RWPE1 (cell line): ENCODE results near the gene TIMM17B.
"Not testable (repeated sequence)": the region's sequence is repeated elsewhere in the genome, so short reads cannot be mapped to it uniquely, and the experiment has no call there.

Source experiments
- CTCF ChIA-PET: fragments of 350-600 bp; sonication (Branson Sonifier 250); formaldehyde crosslinking; extraction: SDS; loops from one replicate; lab custom pipeline; 2021; lab: Yijun Ruan, JAX
- POLR2A ChIA-PET: fragments of 400-600 bp; formaldehyde crosslinking; extraction: SDS; loops from one replicate; lab custom pipeline; 2020; ENCODE audit warnings: antibody characterized with exemption; ENCODE audit not compliant: low non-redundant PET; lab: Yijun Ruan, JAX
- DNase-seq: peaks from one replicate; pipeline ENCODE4 v3.0.0; 2012; ENCODE audit warnings: low spot score
- H3K27ac ChIP-seq: fragments of 450-650 bp; 2 replicates; pipeline ENCODE4 v1.5.1; 2017
- TF ChIP-seq, protein P1 (sequence below): fragments of 450-650 bp; conservative IDR thresholded peaks from 2 replicates; pipeline ENCODE4 v1.5.1; 2017; ENCODE audit warnings: low read depth, mild to moderate bottlenecking

Gene TIMM17B

DNA sequence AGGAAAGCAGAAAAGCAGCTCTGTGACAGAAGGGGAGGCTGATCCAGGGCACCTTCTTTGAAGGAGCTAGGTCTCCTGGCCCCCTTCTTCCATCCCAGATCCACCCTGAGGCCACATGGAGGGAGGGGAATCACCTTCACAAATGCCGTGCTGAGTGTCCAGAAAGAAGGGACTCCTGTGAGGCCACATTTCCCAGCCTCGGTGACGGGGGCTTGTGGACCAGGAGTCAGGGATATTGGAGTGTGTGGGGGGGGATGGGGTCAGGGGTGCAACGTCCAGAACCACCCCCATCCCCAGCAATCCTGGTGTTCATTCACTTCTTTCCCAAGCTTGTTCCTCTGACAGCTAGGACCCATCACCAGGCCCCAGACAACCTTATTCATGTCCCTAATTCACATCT is 4.7 kb downstream of the TIMM17B start:
- H3K27ac ChIP-seq = peak overlapping the region; percentile 81; the same call in 1 of the 2 replicates
- ChIA-PET CTCF (no interaction called here), POLR2A (no interaction called here)
- DNase-seq = no peak
- TF ChIP-seq, protein P1, sequence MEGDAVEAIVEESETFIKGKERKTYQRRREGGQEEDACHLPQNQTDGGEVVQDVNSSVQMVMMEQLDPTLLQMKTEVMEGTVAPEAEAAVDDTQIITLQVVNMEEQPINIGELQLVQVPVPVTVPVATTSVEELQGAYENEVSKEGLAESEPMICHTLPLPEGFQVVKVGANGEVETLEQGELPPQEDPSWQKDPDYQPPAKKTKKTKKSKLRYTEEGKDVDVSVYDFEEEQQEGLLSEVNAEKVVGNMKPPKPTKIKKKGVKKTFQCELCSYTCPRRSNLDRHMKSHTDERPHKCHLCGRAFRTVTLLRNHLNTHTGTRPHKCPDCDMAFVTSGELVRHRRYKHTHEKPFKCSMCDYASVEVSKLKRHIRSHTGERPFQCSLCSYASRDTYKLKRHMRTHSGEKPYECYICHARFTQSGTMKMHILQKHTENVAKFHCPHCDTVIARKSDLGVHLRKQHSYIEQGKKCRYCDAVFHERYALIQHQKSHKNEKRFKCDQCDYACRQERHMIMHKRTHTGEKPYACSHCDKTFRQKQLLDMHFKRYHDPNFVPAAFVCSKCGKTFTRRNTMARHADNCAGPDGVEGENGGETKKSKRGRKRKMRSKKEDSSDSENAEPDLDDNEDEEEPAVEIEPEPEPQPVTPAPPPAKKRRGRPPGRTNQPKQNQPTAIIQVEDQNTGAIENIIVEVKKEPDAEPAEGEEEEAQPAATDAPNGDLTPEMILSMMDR = no peak

DNA sequence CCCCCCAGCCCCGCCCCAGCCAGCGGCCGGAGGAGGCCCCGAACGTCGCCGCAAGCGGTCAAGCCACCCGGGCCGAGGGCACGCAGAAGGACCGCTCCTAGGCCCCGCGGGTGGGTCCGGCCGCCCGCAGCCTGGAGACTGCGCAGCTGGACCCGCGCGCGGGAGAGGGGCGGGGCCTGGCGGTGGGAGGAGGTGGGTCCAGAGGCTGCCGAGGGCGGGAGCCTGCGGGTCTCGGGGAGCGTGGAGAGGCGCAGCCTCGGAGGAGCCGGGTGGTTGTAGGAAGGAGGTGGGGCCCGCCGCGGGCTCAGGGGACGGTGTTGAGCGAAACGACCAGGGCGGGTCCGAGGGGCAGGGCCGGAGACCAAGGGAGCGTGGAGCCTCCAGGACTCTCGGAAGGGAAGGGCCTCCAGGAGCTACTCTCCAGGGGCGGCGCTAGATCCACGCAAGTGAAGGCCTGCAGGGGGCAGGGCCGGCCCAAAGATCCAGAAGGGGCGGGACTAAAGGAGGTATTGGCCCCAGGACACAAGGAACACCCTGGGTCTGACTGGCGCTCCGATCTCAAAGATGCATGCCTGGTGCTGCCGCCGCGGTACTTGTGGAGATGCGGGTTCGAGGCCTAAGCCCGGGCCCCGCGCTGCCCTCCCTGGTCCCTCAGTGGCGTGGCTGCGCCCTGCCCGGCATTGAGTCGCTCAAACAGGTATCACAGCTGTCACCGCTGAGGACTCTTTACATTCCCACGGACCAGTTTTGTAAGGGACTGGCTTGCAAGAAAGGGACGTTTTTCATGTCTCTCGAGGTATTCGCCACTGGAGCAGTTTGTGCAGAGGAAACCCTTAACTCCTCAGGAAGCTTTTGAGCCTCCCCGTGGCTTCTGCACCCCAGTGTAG is 5.9 kb downstream of the TIMM17B start:
- TF ChIP-seq, protein P1 = peak; percentile 37
- CTCF ChIA-PET = interaction anchor here (0.5 to 0.7 kb wide), 3 partner anchors 23 to 136 kb away, joined by 3 to 4 read pairs (median 3); no protein-coding TSS in a partner anchor
- DNase-seq = peak; percentile 69
- POLR2A ChIA-PET = no interaction called here
- H3K27ac ChIP-seq = peak overlapping the region; percentile 81

DNA sequence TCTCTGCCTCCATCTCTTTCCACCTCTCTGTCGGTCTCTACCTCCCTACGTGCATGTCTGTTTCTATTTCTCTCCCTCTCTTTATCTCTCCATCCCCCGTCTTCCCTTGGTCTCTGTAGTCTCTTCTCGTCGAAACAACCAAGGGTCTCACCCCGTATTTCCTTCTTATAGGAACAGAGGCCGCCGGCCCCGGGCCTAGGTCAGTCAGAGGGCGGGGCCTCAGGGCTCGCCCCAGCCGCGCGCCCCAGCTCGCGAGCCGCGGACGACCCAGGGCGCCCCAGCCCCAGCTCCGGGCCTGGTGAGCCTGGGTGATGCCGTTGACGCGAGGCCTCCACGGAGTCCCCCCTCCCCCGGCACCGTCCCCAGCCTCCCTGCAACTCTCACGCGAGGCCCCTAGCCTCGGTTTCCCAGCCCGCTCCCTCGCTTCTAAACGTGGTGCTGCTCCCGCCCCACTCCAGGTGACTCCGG is 6.6 kb downstream of the TIMM17B start:
- peak overlapping the region; percentile 81 for H3K27ac ChIP-seq
- ChIA-PET CTCF (interaction anchor here (0.5 to 0.7 kb wide), 4 partner anchors 22 to 135 kb away, joined by 3 to 4 read pairs (median 3); no protein-coding TSS in a partner anchor), POLR2A (no interaction called here)
- DNase-seq = no peak
- TF ChIP-seq, protein P1 = no peak

DNA sequence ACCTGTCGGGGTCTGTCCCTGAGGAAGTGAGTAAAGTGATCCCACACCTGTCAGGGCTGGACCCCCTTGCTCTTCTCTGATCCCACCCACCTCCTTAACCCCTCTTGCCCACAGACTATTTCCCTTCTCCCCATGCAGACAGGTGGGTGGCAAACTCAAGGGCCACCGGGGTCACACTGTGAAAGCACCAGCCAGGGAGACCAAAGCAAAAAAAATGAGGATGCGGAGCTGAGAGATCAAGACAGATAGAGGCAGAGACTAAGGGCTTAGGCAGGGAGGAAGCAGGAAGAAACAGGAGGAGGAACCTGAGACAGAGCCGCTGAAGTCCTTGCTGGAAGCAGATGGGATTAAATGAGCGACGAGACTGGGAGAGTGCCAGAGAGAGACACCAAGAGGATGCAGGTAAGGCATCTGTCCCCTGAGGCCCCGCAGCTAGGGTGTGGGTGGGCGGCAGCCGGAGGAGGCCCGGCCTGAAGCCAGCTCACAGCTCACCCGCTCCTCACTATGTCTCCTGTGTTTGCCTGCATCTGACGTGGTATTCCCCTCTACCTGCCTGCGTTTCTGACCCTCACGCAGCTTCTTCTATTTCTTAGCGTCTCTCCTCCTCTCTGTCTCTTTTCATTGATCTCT is 7.2 kb downstream of the TIMM17B start:
- no peak for DNase-seq
- peak overlapping the region; percentile 81 for H3K27ac ChIP-seq
- ChIA-PET CTCF (interaction anchor here (0.7 kb wide), 1 partner anchor 65 kb away, joined by 3 read pairs; no protein-coding TSS in a partner anchor), POLR2A (no interaction called here)
- TF ChIP-seq, protein P1 = no peak

DNA sequence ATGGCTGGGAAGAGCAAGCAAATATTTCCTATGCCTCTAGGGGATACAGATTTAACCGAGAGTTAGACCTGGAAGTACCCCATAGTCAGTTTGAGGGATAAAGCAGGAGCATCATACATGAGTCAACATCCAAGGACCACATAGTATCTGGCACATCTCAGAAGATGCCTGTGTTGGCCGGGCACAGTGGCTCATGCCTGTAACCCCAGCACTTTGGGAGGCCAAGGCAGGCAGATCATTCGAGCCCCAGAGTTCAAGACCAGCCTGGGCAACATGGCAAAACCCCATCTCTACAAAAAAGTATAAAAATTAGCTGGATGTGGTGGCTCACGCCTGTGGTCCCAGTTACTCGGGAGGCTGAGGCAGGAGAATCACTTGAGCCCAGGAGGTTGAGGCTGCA is 11.0 kb downstream of the TIMM17B start:
- POLR2A ChIA-PET, H3K27ac ChIP-seq, DNase-seq, CTCF ChIA-PET: not testable (repeated sequence)

DNA sequence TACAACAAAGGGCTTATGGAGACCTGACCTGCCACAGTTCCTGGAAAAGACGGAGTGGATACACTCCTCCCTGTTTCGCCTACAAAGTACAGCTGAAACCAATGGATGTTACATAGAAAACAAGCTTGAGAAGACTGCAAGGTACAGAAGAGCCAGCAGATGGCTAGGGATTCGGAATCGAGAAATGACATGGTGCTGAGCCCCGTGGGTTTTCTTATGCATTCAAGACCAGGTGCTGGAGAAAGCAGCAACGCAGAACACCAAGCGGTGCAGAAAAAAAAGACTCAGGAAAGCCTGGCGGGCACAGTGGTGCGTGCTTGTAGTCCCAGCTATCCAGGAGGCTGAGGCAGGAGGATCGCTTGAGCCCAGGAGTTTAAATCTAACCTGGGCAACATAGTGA is 13.8 kb downstream of the TIMM17B start:
- DNase-seq = no peak
- H3K27ac ChIP-seq = no peak overlapping the region
- POLR2A ChIA-PET = no interaction called here
- TF ChIP-seq, protein P1 = no peak
- CTCF ChIA-PET = no interaction called here

DNA sequence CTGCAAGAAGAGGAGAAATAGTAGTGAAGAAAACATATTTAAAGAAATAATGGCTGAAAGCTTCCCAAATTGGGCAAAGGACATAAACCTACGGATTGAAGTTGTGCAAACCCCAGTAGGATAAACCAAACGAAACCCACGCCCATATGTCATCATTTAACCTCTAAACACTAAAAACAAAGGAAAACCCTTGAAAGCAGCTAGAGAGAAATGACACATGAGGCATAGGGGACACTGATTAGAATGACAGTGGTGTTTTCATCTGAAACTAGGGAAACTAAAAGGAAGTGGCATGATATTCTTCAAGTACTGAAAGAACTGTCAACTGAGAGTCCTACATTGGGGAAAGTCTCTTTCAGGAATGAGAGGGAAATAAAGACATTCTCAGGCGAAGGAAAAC is 20.6 kb downstream of the TIMM17B start:
- H3K27ac ChIP-seq, DNase-seq, CTCF ChIA-PET, POLR2A ChIA-PET: not testable (repeated sequence)

DNA sequence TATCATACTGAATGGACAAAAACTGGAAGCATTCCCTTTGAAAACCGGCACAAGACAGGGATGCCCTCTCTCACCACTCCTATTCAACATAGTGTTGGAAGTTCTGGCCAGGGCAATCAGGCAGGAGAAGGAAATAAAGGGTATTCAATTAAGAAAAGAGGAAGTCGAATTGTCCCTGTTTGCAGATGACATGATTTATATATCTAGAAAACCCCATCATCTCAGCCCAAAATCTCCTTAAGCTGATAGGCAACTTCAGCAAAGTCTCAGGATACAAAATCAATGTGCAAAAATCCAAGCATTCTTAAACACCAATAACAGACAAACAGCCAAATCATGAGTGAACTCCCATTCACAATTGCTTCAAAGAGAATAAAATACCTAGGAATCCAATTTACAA is 25.6 kb downstream of the TIMM17B start:
- H3K27ac ChIP-seq, DNase-seq, CTCF ChIA-PET, POLR2A ChIA-PET: not testable (repeated sequence)
